Measurements from ENCODE around the gene SCAMP4. TPM values are rescaled to one million over a fixed set of nuclear protein-coding genes. Genes with fewer than 3 reads are reported as not detected.

SCAMP4 gene
- total and polyA plus RNA-seq, 2 of the 13 experiments (the other 11 are each of a cell fraction or from before 2014, with no cell fraction given), result 10.7 to 13.7 TPM

GRCh38 chr19:1871140-1871597 is 34.0 kb upstream of the SCAMP4 start (continued):
- TF ChIP-seq RNF219 (CRISPR knock-in tag; IDR thresholded peaks at IDR 0.05) (no peak), ZFP36 (IDR thresholded peaks at IDR 0.05; ENCODE audit: borderline replicate concordance, low read depth, low read length, partially characterized antibody) (no peak), EEA1 (CRISPR knock-in tag; IDR thresholded peaks at IDR 0.05; ENCODE audit: borderline replicate concordance) (peak; percentile 39; the same call in 1 of the 2 replicates), SKIL (CRISPR knock-in tag; IDR thresholded peaks at IDR 0.05; ENCODE audit: borderline replicate concordance) (peak; percentile 88; the same call in 1 of the 2 replicates), SNAPC2 (CRISPR knock-in tag; IDR thresholded peaks at IDR 0.05) (no peak), GABPA (IDR thresholded peaks at IDR 0.05; ENCODE audit: low read depth, low read length) (no peak), GABPA (CRISPR knock-in tag; IDR thresholded peaks at IDR 0.05; ENCODE audit: low read depth) (peak; percentile 59), NFAT5 (CRISPR knock-in tag; IDR thresholded peaks at IDR 0.05) (no peak), FOXK2 (IDR thresholded peaks at IDR 0.05) (no peak), ATF4 (CRISPR knock-in tag; IDR thresholded peaks at IDR 0.05) (peak in 1 of 2 experiments; percentile 65; a peak in 2 of 4 replicates), ZBTB33 (CRISPR knock-in tag; IDR thresholded peaks at IDR 0.05) (0 out of 2 replicates have a peak, but pooled peaks have one; percentile 4), ZNF329 (CRISPR knock-in tag; IDR thresholded peaks at IDR 0.05; ENCODE audit: low read depth) (no peak), AGO1 (IDR thresholded peaks at IDR 0.05; ENCODE audit: low read depth, low read length, poor library complexity, severe bottlenecking) (peak; percentile 36), ZFYVE20 (CRISPR knock-in tag; IDR thresholded peaks at IDR 0.05; ENCODE audit: borderline replicate concordance, low read depth) (no peak), SALL2 (CRISPR knock-in tag; IDR thresholded peaks at IDR 0.05) (peak; percentile 61; the same call in 1 of the 2 replicates), NCOA5 (CRISPR knock-in tag; IDR thresholded peaks at IDR 0.05) (no peak), ZNF326 (CRISPR knock-in tag; IDR thresholded peaks at IDR 0.05; ENCODE audit: borderline replicate concordance) (no peak)

All from HepG2 (cell line).